ENCODE results near the gene CLMN. TPM values are rescaled to one million over a fixed set of nuclear protein-coding genes. Genes with fewer than 3 reads are reported as not detected.
A peak's percentile ranks its signal among the peaks of the same experiment; 100 is the strongest.

Gene CLMN
- total and polyA plus RNA-seq, 8 donors = 5.3 to 42.9 (median 20.1) TPM

DNA sequence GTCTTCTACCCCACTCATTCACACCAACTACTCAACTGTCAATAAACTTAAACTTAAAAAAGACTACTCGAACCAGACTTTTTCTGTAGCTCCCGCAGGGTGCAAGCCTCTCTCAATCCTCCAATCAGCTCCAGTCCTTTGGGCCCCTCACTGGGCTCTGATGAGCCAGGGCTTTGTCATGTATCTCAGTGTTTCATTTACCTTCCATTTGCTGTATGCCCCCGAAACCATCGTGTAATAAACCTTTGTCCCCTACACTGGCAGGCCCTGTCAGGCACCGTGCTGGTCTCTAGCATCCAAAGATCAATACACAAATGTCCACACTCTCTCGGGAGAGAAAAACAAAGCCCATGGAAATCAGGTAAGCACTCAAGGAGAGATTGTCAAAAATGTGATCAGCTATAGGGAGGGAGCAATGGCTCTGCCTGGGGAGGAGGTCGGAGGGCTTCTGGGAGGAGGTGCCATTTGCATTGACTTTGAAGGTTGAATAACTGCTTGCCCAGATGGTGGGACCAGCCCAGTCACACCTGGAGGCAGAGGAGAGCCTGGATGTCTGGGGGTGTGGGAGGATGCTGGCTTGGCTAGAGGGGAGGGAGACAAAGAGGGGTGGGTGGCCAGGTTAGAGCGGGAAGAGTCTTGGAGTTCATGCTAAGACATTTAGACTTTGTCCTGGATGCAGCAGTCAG is 120.3 kb downstream of the CLMN start:
- no peak overlapping the region for H3K4me3 ChIP-seq
- H3K4me1 ChIP-seq = peaks cover 0 to 5% (median 2%) of the 10 kb centered on the region in 4 donors
- no peaks in the 10 kb centered on the region for H3K27me3 ChIP-seq
- no peaks in the 10 kb centered on the region for H3K9me3 ChIP-seq
- intact Hi-C loops (cut with DNase I; ENCODE audit: low total_unique reads) = no loop called here
- TF ChIP-seq, protein P1, sequence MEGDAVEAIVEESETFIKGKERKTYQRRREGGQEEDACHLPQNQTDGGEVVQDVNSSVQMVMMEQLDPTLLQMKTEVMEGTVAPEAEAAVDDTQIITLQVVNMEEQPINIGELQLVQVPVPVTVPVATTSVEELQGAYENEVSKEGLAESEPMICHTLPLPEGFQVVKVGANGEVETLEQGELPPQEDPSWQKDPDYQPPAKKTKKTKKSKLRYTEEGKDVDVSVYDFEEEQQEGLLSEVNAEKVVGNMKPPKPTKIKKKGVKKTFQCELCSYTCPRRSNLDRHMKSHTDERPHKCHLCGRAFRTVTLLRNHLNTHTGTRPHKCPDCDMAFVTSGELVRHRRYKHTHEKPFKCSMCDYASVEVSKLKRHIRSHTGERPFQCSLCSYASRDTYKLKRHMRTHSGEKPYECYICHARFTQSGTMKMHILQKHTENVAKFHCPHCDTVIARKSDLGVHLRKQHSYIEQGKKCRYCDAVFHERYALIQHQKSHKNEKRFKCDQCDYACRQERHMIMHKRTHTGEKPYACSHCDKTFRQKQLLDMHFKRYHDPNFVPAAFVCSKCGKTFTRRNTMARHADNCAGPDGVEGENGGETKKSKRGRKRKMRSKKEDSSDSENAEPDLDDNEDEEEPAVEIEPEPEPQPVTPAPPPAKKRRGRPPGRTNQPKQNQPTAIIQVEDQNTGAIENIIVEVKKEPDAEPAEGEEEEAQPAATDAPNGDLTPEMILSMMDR (IDR thresholded peaks at IDR 0.05) = no peak
- TF ChIP-seq POLR2A (IDR thresholded peaks at IDR 0.05) = no peak
- TF ChIP-seq EP300 (IDR thresholded peaks at IDR 0.05) = no peak
- no peak for TF ChIP-seq POLR2AphosphoS5 (IDR thresholded peaks at IDR 0.05)
- 76 to 88% (median 87%) methylated on average over 8 of the region's 8 CpGs for WGBS, 5 donors
- H3K36me3 ChIP-seq = peaks cover 8 to 44% (median 37%) of the 10 kb centered on the region in 4 donors
- DNase-seq = no peak
- H3K27ac ChIP-seq = no peak overlapping the region

DNA sequence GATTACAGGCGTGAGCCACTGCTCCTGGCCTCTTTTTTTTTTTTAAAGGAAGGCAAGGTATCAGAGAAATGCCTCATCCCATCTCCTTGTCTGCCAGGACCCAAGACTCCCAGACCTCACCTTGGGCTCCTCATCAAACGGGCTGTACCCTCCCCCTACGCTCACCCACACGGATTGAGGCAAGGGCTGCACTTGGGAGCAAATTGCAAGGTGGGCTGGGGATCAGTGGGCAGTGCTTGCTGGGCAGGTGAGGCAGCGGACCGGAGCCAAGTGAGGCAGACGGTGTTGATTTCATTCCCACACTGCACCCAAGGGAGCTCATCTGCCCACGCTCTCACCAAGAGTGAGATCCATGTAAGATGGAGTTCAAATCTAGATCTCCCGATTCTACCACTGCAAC is 121.4 kb downstream of the CLMN start:
- Histone ChIP-seq H3K9me3 (no peaks in the 10 kb centered on the region), H3K4me3 (no peak overlapping the region), H3K4me1 (peaks cover 0 to 5% (median 2%) of the 10 kb centered on the region in 4 donors), H3K27me3 (no peaks in the 10 kb centered on the region), H3K27ac (no peak overlapping the region), H3K36me3 (peaks cover 3 to 43% (median 29%) of the 10 kb centered on the region in 4 donors)
- TF ChIP-seq, protein P1 (IDR thresholded peaks at IDR 0.05) = no peak
- TF ChIP-seq POLR2A (IDR thresholded peaks at IDR 0.05) = no peak
- TF ChIP-seq POLR2AphosphoS5 (IDR thresholded peaks at IDR 0.05) = no peak
- TF ChIP-seq EP300 (IDR thresholded peaks at IDR 0.05) = no peak
- intact Hi-C loops (cut with DNase I; ENCODE audit: low total_unique reads) = no loop called here
- no peak for DNase-seq
- 92 to 98% (median 94%) methylated on average over 9 of the region's 9 CpGs for WGBS, 5 donors

DNA sequence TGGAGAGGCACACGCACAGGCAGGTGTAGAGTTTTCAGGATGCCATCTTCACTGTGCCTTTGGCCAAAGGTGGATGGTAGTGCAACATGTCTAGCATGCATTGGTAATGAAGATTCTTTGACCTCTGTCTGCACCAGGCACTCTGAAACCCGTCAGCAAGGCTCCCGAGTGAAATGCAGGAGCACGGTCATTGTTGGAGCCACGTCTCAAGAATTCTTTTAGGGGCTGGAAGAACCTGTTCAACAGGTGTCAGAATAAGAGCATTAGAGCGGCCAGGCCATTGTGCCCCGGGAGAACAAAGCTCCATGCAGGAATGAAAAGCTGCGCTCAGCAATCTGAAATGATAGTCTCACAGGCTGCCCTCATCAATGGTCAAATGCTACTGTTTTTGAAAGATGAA is 122.2 kb downstream of the CLMN start:
- Histone ChIP-seq H3K27ac (peak overlapping the region in 1 of 5 donors; percentile 32), H3K9me3 (no peaks in the 10 kb centered on the region), H3K36me3 (peaks cover 0 to 42% (median 25%) of the 10 kb centered on the region in 4 donors), H3K4me3 (no peak overlapping the region), H3K4me1 (peaks cover 0 to 5% (median 2%) of the 10 kb centered on the region in 4 donors), H3K27me3 (no peaks in the 10 kb centered on the region)
- TF ChIP-seq EP300 (IDR thresholded peaks at IDR 0.05) (no peak), POLR2AphosphoS5 (IDR thresholded peaks at IDR 0.05) (peak in 1 of 3 donors; percentile 8)
- WGBS, 5 donors = 29 to 76% (median 57%) methylated on average over 8 of the region's 8 CpGs
- intact Hi-C loops (cut with DNase I; ENCODE audit: low total_unique reads) = no loop called here
- peak; percentile 60 to 84 for DNase-seq

DNA sequence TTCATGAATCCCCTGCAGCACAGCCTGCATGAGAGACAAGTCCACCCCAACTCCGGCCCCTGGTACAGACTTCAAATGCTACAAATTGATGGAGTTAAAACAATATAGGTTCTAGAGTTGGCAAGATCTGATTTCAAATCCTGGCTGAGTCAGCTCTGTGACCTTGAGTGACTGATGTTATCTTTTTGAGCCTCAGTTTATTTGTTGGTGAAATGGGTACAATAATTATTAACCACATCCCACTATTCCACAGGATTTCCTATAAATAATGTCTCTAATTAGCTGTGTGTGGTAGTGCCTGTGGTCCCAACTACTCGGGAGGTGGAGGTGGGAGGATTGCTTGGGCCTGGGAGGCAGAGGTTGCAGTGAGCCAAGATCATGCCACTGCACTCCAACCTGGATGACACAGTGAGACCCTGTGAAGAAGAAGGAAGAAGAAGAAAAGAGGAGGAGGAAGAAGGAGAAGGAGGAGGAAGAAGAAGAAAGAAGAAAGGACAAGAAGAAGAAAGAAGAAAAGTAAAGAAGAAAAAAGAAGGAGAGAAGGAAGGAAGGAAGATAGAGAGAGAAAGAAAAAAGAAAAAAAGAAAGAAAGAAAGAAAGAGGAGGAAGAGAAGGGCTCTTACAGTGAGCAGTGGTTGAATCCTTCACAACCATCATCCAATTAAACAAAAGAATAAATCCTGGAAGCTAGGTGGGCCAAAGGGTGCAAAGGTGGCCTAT is 122.7 kb downstream of the CLMN start:
- no peak for DNase-seq
- intact Hi-C loops (cut with DNase I; ENCODE audit: low total_unique reads) = no loop called here
- Histone ChIP-seq H3K36me3 (peaks cover 0 to 43% (median 21%) of the 10 kb centered on the region in 4 donors), H3K27me3 (no peaks in the 10 kb centered on the region), H3K9me3 (no peaks in the 10 kb centered on the region), H3K4me3 (no peak overlapping the region), H3K27ac (peak overlapping the region in 1 of 5 donors; percentile 32), H3K4me1 (peaks cover 0 to 5% (median 2%) of the 10 kb centered on the region in 4 donors)
- TF ChIP-seq POLR2AphosphoS5 (IDR thresholded peaks at IDR 0.05) = no peak
- TF ChIP-seq, protein P1 (IDR thresholded peaks at IDR 0.05) = no peak
- TF ChIP-seq POLR2A (IDR thresholded peaks at IDR 0.05) = no peak
- TF ChIP-seq EP300 (IDR thresholded peaks at IDR 0.05) = no peak
- 79 to 100% (median 87%) methylated on average over 2 of the region's 2 CpGs for WGBS, 5 donors
